Colonic mucosa (tissue), 4 donors: ENCODE measurements around the gene RBP3. TPM values are rescaled to one million over a fixed set of nuclear protein-coding genes. Genes with fewer than 3 reads are reported as not detected.

ENCODE experiments used
- DNase-seq: peaks from one replicate; pipeline ENCODE4 v3.0.0-alpha.2; 2020
- H3K27ac ChIP-seq: fragments of 200-600 bp; one replicate; pipeline ENCODE4 v1.8.0; 2021
- H3K27me3 ChIP-seq: fragments of 200-600 bp; one replicate; pipeline ENCODE4 v1.8.0; 2021
- H3K36me3 ChIP-seq: fragments of 200-600 bp; one replicate; pipeline ENCODE4 v1.8.0; 2021
- H3K4me1 ChIP-seq: fragments of 200-600 bp; one replicate; pipeline ENCODE4 v1.8.0; 2021; ENCODE audit warnings: mild to moderate bottlenecking
- H3K4me3 ChIP-seq: fragments of 200-600 bp; one replicate; pipeline ENCODE4 v1.8.0; 2021
- H3K9ac ChIP-seq, 2 donors: one replicate each; pipeline ENCODE4 v1.7.0; 2013; ENCODE audit warnings: control low read depth in 2 of 2, low read depth in 2 of 2, low read length in 2 of 2
- H3K9me3 ChIP-seq: fragments of 200-600 bp; one replicate; pipeline ENCODE4 v1.8.0; 2021
- CTCF ChIP-seq: fragments of 200-600 bp; IDR thresholded peaks from one replicate; pipeline ENCODE4 v1.8.0; 2022; ENCODE audit warnings: antibody characterized with exemption, mild to moderate bottlenecking
- intact Hi-C: fragments of 100-400 bp; cut with DNase I; formaldehyde crosslinking; loops from one replicate; pipeline ENCODE4 v1.14.1; 2022
- total RNA-seq, 2 donors: library from RNA; stranded (reverse); fragmentation: NEBNext Ultra II Directional in 1 of 2; extraction: Animal tissue kit (Norgen Biotek cat#: 25700) in 1 of 2; gene quantifications; one replicate each; pipeline ENCODE4 v1.2.1, GENCODE V29; 2021
- donor health status: healthy.
- donor health status: DM: no; HTN: no; CAD: no.
- donor health status: DM: no; HTN: no; CAD: no.

RBP3 gene
- total RNA-seq, 2 donors from 2014 or later = not detected

- intact Hi-C loops = loop anchor here (2.0 to 5.0 kb wide), 2 partner anchors 265 to 290 kb away; no protein-coding TSS in a partner anchor
- Histone ChIP-seq H3K4me1 (no peaks in the 10 kb centered on the region), H3K27ac (no peak overlapping the region), H3K36me3 (no peaks in the 10 kb centered on the region), H3K9me3 (no peaks in the 10 kb centered on the region), H3K27me3 (no peaks in the 10 kb centered on the region), H3K4me3 (no peak overlapping the region), H3K9ac (no peak overlapping the region)
- peak; percentile 81 for TF ChIP-seq CTCF
- peak; percentile 87 for DNase-seq
These were observed 36.1 kb upstream of the RBP3 start for GRCh38 chr10:47311932-47312662.

- intact Hi-C loops = loop anchor here (2.0 to 5.0 kb wide), 2 partner anchors 266 to 290 kb away; no protein-coding TSS in a partner anchor
- no peaks in the 10 kb centered on the region for H3K27me3 ChIP-seq
- DNase-seq = no peak
- no peak for TF ChIP-seq CTCF
- no peaks in the 10 kb centered on the region for H3K9me3 ChIP-seq
- H3K27ac ChIP-seq = no peak overlapping the region
- no peak overlapping the region for H3K4me3 ChIP-seq
- no peaks in the 10 kb centered on the region for H3K4me1 ChIP-seq
- no peak overlapping the region for H3K9ac ChIP-seq
- no peaks in the 10 kb centered on the region for H3K36me3 ChIP-seq
These were observed 35.5 kb upstream of the RBP3 start for GRCh38 chr10:47312663-47312995.

DNA sequence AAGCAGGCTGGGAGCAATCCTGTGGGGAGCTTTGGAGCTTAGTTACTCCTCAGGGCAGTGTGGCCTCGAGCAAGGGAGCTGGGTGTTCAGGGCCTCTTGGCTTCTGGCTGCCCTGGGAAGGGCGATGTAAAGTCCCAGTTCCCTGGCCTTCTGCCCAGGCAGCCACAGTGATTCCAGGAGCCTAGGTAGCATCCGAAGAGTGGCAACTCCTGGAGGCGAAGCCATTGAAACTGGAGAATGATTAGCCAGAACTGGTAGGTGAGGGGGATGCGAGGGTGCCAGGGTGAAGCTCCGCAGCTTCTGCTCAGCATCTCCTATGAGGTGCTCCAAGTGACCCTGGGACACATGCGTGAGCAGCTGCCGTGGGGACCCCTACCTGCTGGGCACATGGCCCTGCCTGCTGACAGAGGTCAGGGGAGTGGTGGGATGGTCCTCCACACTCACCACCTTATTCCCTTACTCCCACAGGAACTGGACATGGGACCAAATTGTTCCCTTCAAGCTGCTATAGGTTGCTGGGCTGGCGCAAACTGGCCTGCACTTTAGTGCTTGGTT lies 33.7 kb upstream of the RBP3 start:
- TF ChIP-seq CTCF = no peak
- no peak overlapping the region for H3K27ac ChIP-seq
- no peak overlapping the region for H3K4me3 ChIP-seq
- H3K4me1 ChIP-seq = no peaks in the 10 kb centered on the region
- no peak for DNase-seq
- no peaks in the 10 kb centered on the region for H3K36me3 ChIP-seq
- H3K9me3 ChIP-seq = no peaks in the 10 kb centered on the region
- intact Hi-C loops = loop anchor here (5.0 kb wide), 1 partner anchor 292 kb away; no protein-coding TSS in a partner anchor
- H3K9ac ChIP-seq = no peak overlapping the region
- no peaks in the 10 kb centered on the region for H3K27me3 ChIP-seq

- H3K27ac ChIP-seq = no peak overlapping the region
- H3K4me3 ChIP-seq = no peak overlapping the region
- no peak for TF ChIP-seq CTCF
- no peaks in the 10 kb centered on the region for H3K4me1 ChIP-seq
- intact Hi-C loops = no loop called here
- DNase-seq = no peak
- no peak overlapping the region for H3K9ac ChIP-seq
- H3K9me3 ChIP-seq = no peaks in the 10 kb centered on the region
- no peaks in the 10 kb centered on the region for H3K27me3 ChIP-seq
- H3K36me3 ChIP-seq = no peaks in the 10 kb centered on the region
These were observed 32.7 kb upstream of the RBP3 start for GRCh38 chr10:47315421-47315820.

DNA sequence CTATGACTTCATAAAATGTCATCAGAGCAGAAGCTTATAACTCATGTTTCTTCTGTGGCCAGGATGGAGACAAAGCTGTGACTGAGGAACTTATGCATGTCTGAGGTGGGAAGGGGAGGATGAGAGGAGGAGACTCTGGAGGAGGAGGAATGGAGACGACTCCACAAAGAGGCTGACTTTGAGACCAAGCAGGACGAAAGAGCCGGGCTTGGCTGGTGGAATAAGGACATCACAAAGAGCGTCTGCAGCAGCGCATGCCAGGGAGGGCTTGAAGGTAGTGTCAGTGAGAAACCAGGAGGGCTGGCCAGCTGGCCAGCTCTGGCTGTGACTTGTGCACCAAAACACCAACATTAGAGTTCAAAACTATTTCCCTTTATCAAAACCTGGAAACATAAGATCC lies 32.0 kb upstream of the RBP3 start:
- intact Hi-C loops = no loop called here
- H3K4me3 ChIP-seq = no peak overlapping the region
- no peak overlapping the region for H3K9ac ChIP-seq
- H3K36me3 ChIP-seq = no peaks in the 10 kb centered on the region
- no peaks in the 10 kb centered on the region for H3K9me3 ChIP-seq
- H3K4me1 ChIP-seq = no peaks in the 10 kb centered on the region
- no peak overlapping the region for H3K27ac ChIP-seq
- TF ChIP-seq CTCF = no peak
- no peak for DNase-seq
- H3K27me3 ChIP-seq = no peaks in the 10 kb centered on the region
